ENCODE results near the gene KCTD17.

Gene KCTD17

GRCh38 chr22:37090920-37091695 lies 39.6 kb downstream of the KCTD17 start:
- H3K4me3 ChIP-seq, result no peak overlapping the region
- H3K27ac ChIP-seq, result no peak overlapping the region

- no peak overlapping the region for H3K4me3 ChIP-seq
- no peak overlapping the region for H3K27ac ChIP-seq
These were observed 40.5 kb downstream of the KCTD17 start for GRCh38 chr22:37091994-37092393.

- Histone ChIP-seq H3K4me3 (no peak overlapping the region), H3K27ac (no peak overlapping the region)
These were observed 41.5 kb downstream of the KCTD17 start for GRCh38 chr22:37092997-37093396.

GRCh38 chr22:37094239-37094638 lies 42.7 kb downstream of the KCTD17 start:
- Histone ChIP-seq H3K27ac (no peak overlapping the region), H3K4me3 (no peak overlapping the region)

- H3K27ac ChIP-seq, result no peak overlapping the region
- no peak overlapping the region for H3K4me3 ChIP-seq
These were observed 43.6 kb downstream of the KCTD17 start for GRCh38 chr22:37095113-37095512.

GRCh38 chr22:37097346-37097745 lies 45.8 kb downstream of the KCTD17 start:
- Histone ChIP-seq H3K27ac (no peak overlapping the region), H3K4me3 (no peak overlapping the region)

GRCh38 chr22:37098976-37099591 lies 47.5 kb downstream of the KCTD17 start:
- H3K4me3 ChIP-seq, result no peak overlapping the region
- H3K27ac ChIP-seq, result no peak overlapping the region

GRCh38 chr22:37100589-37101127 lies 49.1 kb downstream of the KCTD17 start:
- no peak overlapping the region for H3K4me3 ChIP-seq
- H3K27ac ChIP-seq, result no peak overlapping the region

- H3K27ac ChIP-seq, result no peak overlapping the region
These were observed 49.9 kb downstream of the KCTD17 start for GRCh38 chr22:37101311-37102066.

GRCh38 chr22:37103151-37103550 lies 51.6 kb downstream of the KCTD17 start:
- no peak overlapping the region for H3K27ac ChIP-seq
- no peak overlapping the region for H3K4me3 ChIP-seq

More at GRCh38 chr22:37101311-37102066, 49.9 kb downstream of the KCTD17 start:
- H3K4me3 ChIP-seq, result no peak overlapping the region

GRCh38 chr22:37103656-37104452 lies 52.3 kb downstream of the KCTD17 start:
- Histone ChIP-seq H3K27ac (no peak overlapping the region), H3K4me3 (no peak overlapping the region)

- Histone ChIP-seq H3K27ac (no peak overlapping the region), H3K4me3 (no peak overlapping the region)
These were observed 53.6 kb downstream of the KCTD17 start for GRCh38 chr22:37105154-37105553.

GRCh38 chr22:37105990-37106389 lies 54.4 kb downstream of the KCTD17 start:
- no peak overlapping the region for H3K4me3 ChIP-seq
- no peak overlapping the region for H3K27ac ChIP-seq

- Histone ChIP-seq H3K27ac (no peak overlapping the region), H3K4me3 (no peak overlapping the region)
These were observed 56.5 kb downstream of the KCTD17 start for GRCh38 chr22:37107816-37108621.

GRCh38 chr22:37109242-37109917 lies 57.8 kb downstream of the KCTD17 start, which contains the start of gene TMPRSS6:
TSS of gene TMPRSS6 (minus strand) at chr22:37109713. CDS start at chr22:37103417, 6,296 bp downstream.
- no peak within 1 kb of the TSS for H3K4me3 ChIP-seq
- no peak within 1 kb of the TSS for H3K27ac ChIP-seq

- H3K4me3 ChIP-seq, result no peak overlapping the region
- H3K27ac ChIP-seq, result no peak overlapping the region
These were observed 59.7 kb downstream of the KCTD17 start for GRCh38 chr22:37111156-37111717.

GRCh38 chr22:37112084-37112728 lies 60.7 kb downstream of the KCTD17 start:
- no peak overlapping the region for H3K4me3 ChIP-seq
- no peak overlapping the region for H3K27ac ChIP-seq

Measured in skin epidermis (tissue), 12 donors.